ENCODE measurements around the gene AZU1.

DNA sequence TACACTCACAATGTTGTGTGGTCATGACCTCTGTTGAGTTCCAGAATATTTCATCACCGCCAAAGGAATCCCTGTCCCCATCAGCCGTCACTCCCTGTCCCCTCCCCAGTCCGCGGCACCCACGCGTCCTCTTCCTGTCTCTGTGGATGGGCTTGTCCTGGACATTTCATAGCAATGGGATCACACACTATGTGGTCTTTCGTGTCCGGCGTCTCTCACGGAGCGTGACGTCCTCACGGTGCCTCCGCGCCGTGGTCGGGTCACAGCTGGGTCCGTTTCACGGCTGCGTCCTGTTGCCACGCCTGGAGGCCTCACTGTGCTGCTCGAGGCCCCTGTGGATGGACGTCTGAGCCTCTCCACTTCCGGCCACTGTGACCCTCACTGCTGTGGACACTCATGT, 6.6 kb downstream of the AZU1 start:
- TF ChIP-seq, protein P1, sequence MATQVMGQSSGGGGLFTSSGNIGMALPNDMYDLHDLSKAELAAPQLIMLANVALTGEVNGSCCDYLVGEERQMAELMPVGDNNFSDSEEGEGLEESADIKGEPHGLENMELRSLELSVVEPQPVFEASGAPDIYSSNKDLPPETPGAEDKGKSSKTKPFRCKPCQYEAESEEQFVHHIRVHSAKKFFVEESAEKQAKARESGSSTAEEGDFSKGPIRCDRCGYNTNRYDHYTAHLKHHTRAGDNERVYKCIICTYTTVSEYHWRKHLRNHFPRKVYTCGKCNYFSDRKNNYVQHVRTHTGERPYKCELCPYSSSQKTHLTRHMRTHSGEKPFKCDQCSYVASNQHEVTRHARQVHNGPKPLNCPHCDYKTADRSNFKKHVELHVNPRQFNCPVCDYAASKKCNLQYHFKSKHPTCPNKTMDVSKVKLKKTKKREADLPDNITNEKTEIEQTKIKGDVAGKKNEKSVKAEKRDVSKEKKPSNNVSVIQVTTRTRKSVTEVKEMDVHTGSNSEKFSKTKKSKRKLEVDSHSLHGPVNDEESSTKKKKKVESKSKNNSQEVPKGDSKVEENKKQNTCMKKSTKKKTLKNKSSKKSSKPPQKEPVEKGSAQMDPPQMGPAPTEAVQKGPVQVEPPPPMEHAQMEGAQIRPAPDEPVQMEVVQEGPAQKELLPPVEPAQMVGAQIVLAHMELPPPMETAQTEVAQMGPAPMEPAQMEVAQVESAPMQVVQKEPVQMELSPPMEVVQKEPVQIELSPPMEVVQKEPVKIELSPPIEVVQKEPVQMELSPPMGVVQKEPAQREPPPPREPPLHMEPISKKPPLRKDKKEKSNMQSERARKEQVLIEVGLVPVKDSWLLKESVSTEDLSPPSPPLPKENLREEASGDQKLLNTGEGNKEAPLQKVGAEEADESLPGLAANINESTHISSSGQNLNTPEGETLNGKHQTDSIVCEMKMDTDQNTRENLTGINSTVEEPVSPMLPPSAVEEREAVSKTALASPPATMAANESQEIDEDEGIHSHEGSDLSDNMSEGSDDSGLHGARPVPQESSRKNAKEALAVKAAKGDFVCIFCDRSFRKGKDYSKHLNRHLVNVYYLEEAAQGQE (IDR thresholded peaks at IDR 0.05; ENCODE audit: insufficient read depth in 1 of 2, low read depth in 2 of 2, low read length in 2 of 2), result no peak
- TF ChIP-seq POLR2AphosphoS5 (IDR thresholded peaks at IDR 0.05; ENCODE audit: low read depth, low read length) (no peak), TAF1 (IDR thresholded peaks at IDR 0.05; ENCODE audit: borderline replicate concordance, insufficient read depth, low read length) (no peak), SIN3A (IDR thresholded peaks at IDR 0.05; ENCODE audit: borderline replicate concordance, insufficient read depth, low read length) (no peak), FOXP2 (optimal IDR thresholded peaks at IDR 0.05; ENCODE audit: borderline replicate concordance, extremely low read depth, extremely low read length, insufficient read depth) (peak; percentile 28)
